Liver (tissue), 9 donors: ENCODE measurements around the gene TPPP3. TPM values are rescaled to one million over a fixed set of nuclear protein-coding genes. Genes with fewer than 3 reads are reported as not detected.
A peak's percentile ranks its signal among the peaks of the same experiment; 100 is the strongest.

Experiments used
- DNase-seq: peaks from one replicate; pipeline ENCODE4 v3.0.0-alpha.2; 2017; ENCODE audit warnings: low spot score
- H3K27ac ChIP-seq, 2 donors: one replicate each; pipeline ENCODE4 v1.7.0; 2013; ENCODE audit warnings: inconsistent platforms in 2 of 2, low read length in 2 of 2, control low read depth in 1 of 2, low read depth in 1 of 2, mild to moderate bottlenecking in 1 of 2
- H3K27me3 ChIP-seq, 4 donors: one replicate each; pipeline versions ENCODE4 v1.6.1 to v1.7.0; 2013; ENCODE audit warnings: low read length in 3 of 4, inconsistent platforms in 1 of 4, mild to moderate bottlenecking in 1 of 4, moderate library complexity in 1 of 4; ENCODE audit not compliant: control insufficient read depth in 4 of 4, insufficient read depth in 4 of 4
- H3K36me3 ChIP-seq, 4 donors: one replicate each; pipeline versions ENCODE4 v1.6.1 to v1.7.0; 2013; ENCODE audit warnings: low read length in 3 of 4, mild to moderate bottlenecking in 3 of 4, low read depth in 1 of 4, moderate library complexity in 1 of 4; ENCODE audit not compliant: control insufficient read depth in 4 of 4, insufficient read depth in 3 of 4
- H3K4me1 ChIP-seq, 4 donors: one replicate each; pipeline versions ENCODE4 v1.6.1 to v1.7.0; 2013; ENCODE audit warnings: low read length in 3 of 4, mild to moderate bottlenecking in 3 of 4, moderate library complexity in 1 of 4; ENCODE audit not compliant: control insufficient read depth in 4 of 4, insufficient read depth in 4 of 4
- H3K4me3 ChIP-seq, 3 donors: one replicate each; pipeline versions ENCODE4 v1.6.1 to v1.7.0; 2013; ENCODE audit warnings: low read length in 3 of 3, control low read depth in 1 of 3, low read depth in 1 of 3, mild to moderate bottlenecking in 1 of 3
- H3K9ac ChIP-seq, 2 donors: one replicate each; pipeline ENCODE4 v1.7.0; 2013; ENCODE audit warnings: low read length in 2 of 2, mild to moderate bottlenecking in 2 of 2, moderate library complexity in 2 of 2, control low read depth in 1 of 2, low read depth in 1 of 2
- H3K9me3 ChIP-seq, 4 donors: one replicate each; pipeline versions ENCODE4 v1.6.1 to v1.7.0; 2013; ENCODE audit warnings: low read length in 3 of 4; ENCODE audit not compliant: control insufficient read depth in 4 of 4
- CTCF ChIP-seq: fragments of 150-350 bp; IDR thresholded peaks from 2 replicates; pipeline ENCODE4 v1.5.1; 2017; ENCODE audit warnings: improper control_type of control experiment, low read depth, low read length; ENCODE audit not compliant: missing input control
- EGR1 ChIP-seq, 2 donors: IDR thresholded peaks; 2 replicates each; pipeline ENCODE4 v1.6.1; 2016 to 2018; ENCODE audit warnings: antibody characterized with exemption in 2 of 2, low read depth in 2 of 2
- FOXA1 ChIP-seq: IDR thresholded peaks from 2 replicates; pipeline ENCODE4 v1.6.1; 2016; ENCODE audit warnings: antibody characterized with exemption
- FOXA2 ChIP-seq: IDR thresholded peaks from 2 replicates; pipeline ENCODE4 v1.6.1; 2016; ENCODE audit warnings: antibody characterized with exemption
- GABPA ChIP-seq, 2 donors: IDR thresholded peaks in 1 of 2; conservative IDR thresholded peaks in 1 of 2; 2 replicates each; pipeline ENCODE4 v1.6.1; 2016; ENCODE audit warnings: antibody characterized with exemption in 2 of 2, mild to moderate bottlenecking in 1 of 2, moderate library complexity in 1 of 2
- HNF4A ChIP-seq, 2 donors: conservative IDR thresholded peaks; 2 replicates each; pipeline ENCODE4 v1.6.1; 2016; ENCODE audit warnings: antibody characterized with exemption in 2 of 2, mild to moderate bottlenecking in 2 of 2
- JUND ChIP-seq, 2 donors: IDR thresholded peaks; 2 replicates each; pipeline ENCODE4 v1.6.1; 2016; ENCODE audit warnings: antibody characterized with exemption in 2 of 2
- RAD21 ChIP-seq, 2 donors: IDR thresholded peaks; 2 replicates each; pipeline ENCODE4 v1.6.1; 2016; ENCODE audit warnings: antibody characterized with exemption in 2 of 2, mild to moderate bottlenecking in 2 of 2
- REST ChIP-seq: IDR thresholded peaks from 2 replicates; pipeline ENCODE4 v1.6.1; 2016; ENCODE audit warnings: antibody characterized with exemption, mild to moderate bottlenecking
- RXRA ChIP-seq, 2 donors: IDR thresholded peaks; 2 replicates each; pipeline ENCODE4 v1.6.1; 2017 to 2018; ENCODE audit warnings: antibody characterized with exemption in 2 of 2, mild to moderate bottlenecking in 1 of 2
- SP1 ChIP-seq: IDR thresholded peaks from 2 replicates; pipeline ENCODE4 v1.6.1; 2018; ENCODE audit warnings: antibody characterized with exemption, mild to moderate bottlenecking
- TAF1 ChIP-seq: conservative IDR thresholded peaks from 2 replicates; pipeline ENCODE4 v1.6.1; 2016; ENCODE audit warnings: antibody characterized with exemption, mild to moderate bottlenecking
- YY1 ChIP-seq: IDR thresholded peaks from 2 replicates; pipeline ENCODE4 v1.6.1; 2016; ENCODE audit warnings: antibody characterized with exemption, mild to moderate bottlenecking
- ZBTB33 ChIP-seq: IDR thresholded peaks from 2 replicates; pipeline ENCODE4 v1.6.1; 2016; ENCODE audit warnings: antibody characterized with exemption
- WGBS: extraction: QIAGEN DNeasy Blood & Tissue Kit; methylation state at CpG from one replicate; pipeline ENCODE4 v1.1.7; 2013; 5-methylcytosine and 5-hydroxymethylcytosine counted together
- polyA plus RNA-seq, 2 donors: library from polyadenylated mRNA; stranded (reverse) in 1 of 2; unstranded in 1 of 2; fragments of 200-250 nt in 1 of 2; fragments of >200 nt in 1 of 2; fragmentation: Nextera tagmentation in 1 of 2; extraction: Ambion mirVana in 1 of 2; gene quantifications; one replicate each; pipeline versions ENCODE4 v1.2.1 to v1.2.3, GENCODE V29; 2013 to 2015
- total RNA-seq, 2 donors: library from RNA; depleted of rRNA; stranded (reverse); fragments of >200 nt; gene quantifications; one replicate each; pipeline ENCODE4 v1.2.3, GENCODE V29; 2014
- donor health status: healthy.
- donor health status: healthy.
- donor health status: healthy.
- donor health status: healthy.
- donor health status: healthy.

The TPPP3 gene
- total and polyA plus RNA-seq, 4 donors, result 0.28 to 0.84 (median 0.55) TPM

- Histone ChIP-seq H3K9me3 (no peaks in the 10 kb centered on the region), H3K36me3 (no peaks in the 10 kb centered on the region), H3K27me3 (no peaks in the 10 kb centered on the region), H3K4me3 (no peak overlapping the region), H3K9ac (no peak overlapping the region), H3K4me1 (peaks cover 0 to 6% (median 2%) of the 10 kb centered on the region in 4 donors), H3K27ac (no peak overlapping the region)
- no peak for DNase-seq
- TF ChIP-seq YY1, result no peak
- peak; percentile 12 for TF ChIP-seq CTCF
- TF ChIP-seq RAD21 (IDR thresholded peaks at IDR 0.05), result peak; percentile 33 to 43
- no peak for TF ChIP-seq FOXA2
- TF ChIP-seq FOXA1, result no peak
These were observed 44.1 kb downstream of the TPPP3 start for GRCh38 chr16:67349172-67349571.

GRCh38 chr16:67346341-67346740 is 47.0 kb downstream of the TPPP3 start:
- Histone ChIP-seq H3K27ac (no peak overlapping the region), H3K36me3 (no peaks in the 10 kb centered on the region), H3K4me1 (peaks cover 0 to 6% (median 2%) of the 10 kb centered on the region in 4 donors), H3K4me3 (no peak overlapping the region), H3K9ac (no peak overlapping the region), H3K9me3 (no peaks in the 10 kb centered on the region), H3K27me3 (no peaks in the 10 kb centered on the region)
- no peak for DNase-seq
- WGBS, result 71% methylated on average over 3 of the region's 3 CpGs
- TF ChIP-seq JUND (IDR thresholded peaks at IDR 0.05) (no peak), FOXA2 (no peak), ZBTB33 (no peak), SP1 (no peak), YY1 (no peak), RXRA (IDR thresholded peaks at IDR 0.05) (peak in 1 of 2 donors; percentile 35), GABPA (IDR thresholded peaks at IDR 0.05 in 1 of 2, conservative IDR thresholded peaks at IDR 0.05 in 1 of 2) (no peak), FOXA1 (no peak), EGR1 (IDR thresholded peaks at IDR 0.05; ENCODE audit: low read depth in 2 of 2) (no peak), TAF1 (no peak), HNF4A (conservative IDR thresholded peaks at IDR 0.05) (peak; percentile 30 to 33), REST (no peak), CTCF (no peak)
